HG02759 (cell line): ENCODE results near the gene KLHDC1.
"Not testable (repeated sequence)": the region's sequence is repeated elsewhere in the genome, so short reads cannot be mapped to it uniquely, and the experiment has no call there.

Experiments
- ATAC-seq: cut with Tn5 transposase; IDR thresholded peaks from one replicate; pipeline ENCODE4 v1.9.1; 2021; ENCODE audit warnings: mild to moderate bottlenecking, moderate library complexity; ENCODE audit not compliant: unreplicated experiment

KLHDC1 gene

GRCh38 chr14:49721733-49722435 lies 29.0 kb downstream of the KLHDC1 start:
- ATAC-seq, result not testable (repeated sequence)

GRCh38 chr14:49727171-49727570 lies 34.3 kb downstream of the KLHDC1 start:
- ATAC-seq, result no peak

GRCh38 chr14:49732896-49733295 lies 40.0 kb downstream of the KLHDC1 start:
- no peak for ATAC-seq

GRCh38 chr14:49733836-49734235 lies 40.9 kb downstream of the KLHDC1 start:
- ATAC-seq, result no peak

- not testable (repeated sequence) for ATAC-seq
Observed at GRCh38 chr14:49735669-49736068, 42.7 kb downstream of the KLHDC1 start.

GRCh38 chr14:49745191-49745590 lies 52.3 kb downstream of the KLHDC1 start:
- ATAC-seq, result no peak

- not testable (repeated sequence) for ATAC-seq
Observed at GRCh38 chr14:49746476-49746875, 53.6 kb downstream of the KLHDC1 start.

- ATAC-seq, result no peak
Observed at GRCh38 chr14:49754570-49755097, 61.7 kb downstream of the KLHDC1 start.

- no peak for ATAC-seq
Observed at GRCh38 chr14:49755378-49755777, 62.5 kb downstream of the KLHDC1 start.

- no peak for ATAC-seq
Observed at GRCh38 chr14:49761839-49762551, 69.1 kb downstream of the KLHDC1 start.

- ATAC-seq, result no peak
Observed at GRCh38 chr14:49766839-49767238, 73.9 kb downstream of the KLHDC1 start.

GRCh38 chr14:49767270-49767570 lies 74.3 kb downstream of the KLHDC1 start:
- no peak for ATAC-seq

- ATAC-seq, result peak; percentile 94
Observed at GRCh38 chr14:49767571-49768300, 74.8 kb downstream of the KLHDC1 start, which contains the start of gene KLHDC2. Gene KLHDC2, plus strand, starts transcription at chr14:49768153. Its CDS starts 316 bp downstream, at chr14:49768469.

GRCh38 chr14:49768301-49769121 lies 75.6 kb downstream of the KLHDC1 start:
- ATAC-seq, result peak; percentile 26

- no peak for ATAC-seq
Observed at GRCh38 chr14:49769171-49769570, 76.3 kb downstream of the KLHDC1 start.

GRCh38 chr14:49769581-49770211 lies 76.8 kb downstream of the KLHDC1 start:
- ATAC-seq, result no peak

- no peak for ATAC-seq
Observed at GRCh38 chr14:49770212-49770817, 77.4 kb downstream of the KLHDC1 start.

GRCh38 chr14:49771691-49772090 lies 78.8 kb downstream of the KLHDC1 start:
- ATAC-seq, result not testable (repeated sequence)

- ATAC-seq, result no peak
Observed at GRCh38 chr14:49774106-49774505, 81.2 kb downstream of the KLHDC1 start.

- ATAC-seq, result no peak
Observed at GRCh38 chr14:49778421-49778820, 85.5 kb downstream of the KLHDC1 start.
